H1 (cell line): ENCODE results near the gene ARFGAP3. TPM values are rescaled to one million over a fixed set of nuclear protein-coding genes. Genes with fewer than 3 reads are reported as not detected.

Source experiments
- BRCA1 ChIP-seq: IDR thresholded peaks from 2 replicates; pipeline ENCODE4 v1.6.1; 2012; ENCODE audit warnings: low read depth, low read length, improper control_type of control experiment
- RXRA ChIP-seq: IDR thresholded peaks from 2 replicates; pipeline ENCODE4 v1.6.1; 2011; ENCODE audit warnings: low read depth, mild to moderate bottlenecking, low read length, moderate library complexity; ENCODE audit not compliant: insufficient read depth
- TCF12 ChIP-seq: IDR thresholded peaks from 2 replicates; pipeline ENCODE4 v1.6.1; 2011; ENCODE audit warnings: low read depth, mild to moderate bottlenecking, low read length
- polyA plus RNA-seq, 7 experiments: library from polyadenylated mRNA; depleted of rRNA in 3 of 7; stranded (reverse) in 5 of 7; unstranded in 2 of 7; fragments of >200 nt in 5 of 7; fragments of 200-250 nt in 2 of 7; gene quantifications; 1 replicate in 5 of 7; 2 replicates in 1 of 7; 4 replicates in 1 of 7; pipeline versions ENCODE4 v1.2.1 to v1.2.3, GENCODE V29; 2011 to 2013; ENCODE audit warnings: missing spikeins in 2 of 7, mixed read lengths in 2 of 7
- total RNA-seq: library from RNA; stranded (reverse); fragmentation: NEBNext Ultra II Directional; extraction: Animal tissue kit (Norgen Biotek cat#: 25700); gene quantifications from 2 replicates; pipeline ENCODE4 v1.2.1, GENCODE V29; 2021

The ARFGAP3 gene
- total and polyA plus RNA-seq, 2 of the 8 experiments (the other 6 are each of a cell fraction or from before 2014, with no cell fraction given) = 9.7 to 16.0 TPM

- TF ChIP-seq BRCA1 = no peak
- TF ChIP-seq TCF12 = no peak
- TF ChIP-seq RXRA = no peak
These were observed 51.8 kb downstream of the ARFGAP3 start (continued) for GRCh38 chr22:42805016-42805997.
